ENCODE data around the gene ZC3H12A.

- TF ChIP-seq SP1 (IDR thresholded peaks at IDR 0.05) (no peak), CTCF (IDR thresholded peaks at IDR 0.05; ENCODE audit: low read depth, low read length, missing input control) (no peak), HNF4A (conservative IDR thresholded peaks at IDR 0.05) (no peak)
Measured at GRCh38 chr1:37439349-37439995, 34.9 kb upstream of the ZC3H12A start.
